Measurements from ENCODE around the gene CD2.

The CD2 gene

GRCh38 chr1:116781034-116781433 is 26.8 kb downstream of the CD2 start:
- no peak for DNase-seq

GRCh38 chr1:116785006-116785405 is 30.8 kb downstream of the CD2 start:
- DNase-seq = no peak

GRCh38 chr1:116786049-116786448 is 31.8 kb downstream of the CD2 start:
- no peak for DNase-seq

GRCh38 chr1:116791727-116792126 is 37.5 kb downstream of the CD2 start:
- no peak for DNase-seq

GRCh38 chr1:116793357-116793935 is 39.2 kb downstream of the CD2 start:
- no peak for DNase-seq

GRCh38 chr1:116794371-116794770 is 40.1 kb downstream of the CD2 start:
- no peak for DNase-seq

GRCh38 chr1:116794804-116795481 is 40.7 kb downstream of the CD2 start:
- no peak for DNase-seq

GRCh38 chr1:116795482-116795829 is 41.2 kb downstream of the CD2 start:
- no peak for DNase-seq

GRCh38 chr1:116804736-116805135 is 50.5 kb downstream of the CD2 start:
- DNase-seq = no peak

- no peak for DNase-seq
Observed at GRCh38 chr1:116805398-116805797, 51.2 kb downstream of the CD2 start.

- DNase-seq = peak; percentile 56
Observed at GRCh38 chr1:116806245-116806644, 52.0 kb downstream of the CD2 start.

- no peak for DNase-seq
Observed at GRCh38 chr1:116806671-116807070, 52.4 kb downstream of the CD2 start.

GRCh38 chr1:116807394-116808199 is 53.4 kb downstream of the CD2 start:
- DNase-seq = no peak

- no peak for DNase-seq
Observed at GRCh38 chr1:116808200-116808847, 54.1 kb downstream of the CD2 start.

GRCh38 chr1:116808848-116809508 is 54.7 kb downstream of the CD2 start:
- DNase-seq = no peak

GRCh38 chr1:116811321-116811720 is 57.1 kb downstream of the CD2 start:
- DNase-seq = no peak

GRCh38 chr1:116814926-116815723 is 60.9 kb downstream of the CD2 start:
- DNase-seq = no peak

- peak; percentile 71 for DNase-seq
Observed at GRCh38 chr1:116817582-116818064, 63.4 kb downstream of the CD2 start.

All from activated CD4-positive, alpha-beta T cell treated with anti-CD3 and anti-CD28 coated beads, Interleukin-2, amount 50 U/mL, for 1 hour (primary cell).